ENCODE results near the gene ACBD4. TPM values are rescaled to one million over a fixed set of nuclear protein-coding genes. Genes with fewer than 3 reads are reported as not detected.

Gene ACBD4
- total and polyA plus RNA-seq, 2 of the 13 experiments (the other 11 are each of a cell fraction or from before 2014, with no cell fraction given): 16.1 to 26.9 TPM

DNA sequence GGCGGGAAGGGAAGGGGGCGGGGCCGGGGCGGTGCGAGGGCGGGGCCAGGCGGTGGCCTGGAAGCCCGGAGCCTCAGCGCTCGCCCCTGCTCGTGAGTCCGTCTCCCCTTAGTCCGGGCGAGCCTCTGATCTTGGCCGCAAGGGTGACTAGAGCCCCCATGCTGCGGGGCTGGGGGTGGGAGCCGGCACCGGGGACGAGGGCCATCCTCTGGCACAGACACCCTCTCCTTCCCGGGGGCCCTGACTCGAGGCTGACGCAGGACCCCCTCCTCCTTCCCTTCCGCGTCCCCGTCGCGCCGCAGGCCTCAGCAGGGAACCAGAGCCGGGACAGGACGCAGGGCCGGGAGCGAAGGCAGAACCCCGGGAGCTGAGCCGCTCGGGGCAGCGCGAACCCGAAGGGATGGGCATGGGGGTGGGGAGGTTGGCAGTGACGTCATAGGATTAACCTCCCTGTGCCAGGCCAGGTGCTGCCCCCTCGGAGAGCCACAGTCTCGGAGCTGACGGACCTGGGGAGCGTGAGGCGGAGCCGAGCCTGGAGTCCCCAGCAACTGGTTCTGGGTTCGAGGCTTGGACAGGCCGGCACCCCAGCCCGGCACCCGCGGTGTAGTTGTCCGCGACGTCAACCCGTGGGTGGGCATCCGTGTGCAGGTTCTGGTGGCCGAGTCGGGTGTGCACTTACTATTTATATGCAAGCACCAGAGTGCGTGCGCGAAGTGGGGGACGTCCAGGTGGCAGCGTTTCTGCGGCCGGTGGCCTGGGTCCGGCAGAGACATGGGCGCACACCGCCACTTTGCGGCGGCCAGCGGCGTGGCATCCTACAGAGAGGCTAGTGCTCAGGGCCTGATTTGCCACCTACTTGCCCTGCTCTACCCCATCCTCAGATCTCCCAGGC is 2.7 kb upstream of the ACBD4 start (continued):
- TF ChIP-seq, protein P1, sequence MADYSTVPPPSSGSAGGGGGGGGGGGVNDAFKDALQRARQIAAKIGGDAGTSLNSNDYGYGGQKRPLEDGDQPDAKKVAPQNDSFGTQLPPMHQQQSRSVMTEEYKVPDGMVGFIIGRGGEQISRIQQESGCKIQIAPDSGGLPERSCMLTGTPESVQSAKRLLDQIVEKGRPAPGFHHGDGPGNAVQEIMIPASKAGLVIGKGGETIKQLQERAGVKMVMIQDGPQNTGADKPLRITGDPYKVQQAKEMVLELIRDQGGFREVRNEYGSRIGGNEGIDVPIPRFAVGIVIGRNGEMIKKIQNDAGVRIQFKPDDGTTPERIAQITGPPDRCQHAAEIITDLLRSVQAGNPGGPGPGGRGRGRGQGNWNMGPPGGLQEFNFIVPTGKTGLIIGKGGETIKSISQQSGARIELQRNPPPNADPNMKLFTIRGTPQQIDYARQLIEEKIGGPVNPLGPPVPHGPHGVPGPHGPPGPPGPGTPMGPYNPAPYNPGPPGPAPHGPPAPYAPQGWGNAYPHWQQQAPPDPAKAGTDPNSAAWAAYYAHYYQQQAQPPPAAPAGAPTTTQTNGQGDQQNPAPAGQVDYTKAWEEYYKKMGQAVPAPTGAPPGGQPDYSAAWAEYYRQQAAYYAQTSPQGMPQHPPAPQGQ (CRISPR knock-in tag; IDR thresholded peaks at IDR 0.05; ENCODE audit: borderline replicate concordance): no peak
- TF ChIP-seq SNAI1 (CRISPR knock-in tag; IDR thresholded peaks at IDR 0.05; ENCODE audit: borderline replicate concordance) (peak; percentile 61; the same call in 1 of the 2 replicates), WIZ (CRISPR knock-in tag; IDR thresholded peaks at IDR 0.05) (no peak), PCBP2 (optimal IDR thresholded peaks at IDR 0.05; ENCODE audit: low read depth, low read length, poor library complexity, severe bottlenecking) (no peak), ZNF124 (CRISPR knock-in tag; IDR thresholded peaks at IDR 0.05) (no peak), RNF2 (conservative IDR thresholded peaks at IDR 0.05; ENCODE audit: low read depth) (peak; percentile 25; the same call in 1 of the 2 replicates), ZNF205 (CRISPR knock-in tag; IDR thresholded peaks at IDR 0.05) (peak; percentile 54; the same call in 1 of the 2 replicates), RBM39 (IDR thresholded peaks at IDR 0.05; ENCODE audit: low read depth, low read length, poor library complexity, severe bottlenecking) (no peak), ISX (CRISPR knock-in tag; conservative IDR thresholded peaks at IDR 0.05) (no peak)
- TF ChIP-seq, protein P2, sequence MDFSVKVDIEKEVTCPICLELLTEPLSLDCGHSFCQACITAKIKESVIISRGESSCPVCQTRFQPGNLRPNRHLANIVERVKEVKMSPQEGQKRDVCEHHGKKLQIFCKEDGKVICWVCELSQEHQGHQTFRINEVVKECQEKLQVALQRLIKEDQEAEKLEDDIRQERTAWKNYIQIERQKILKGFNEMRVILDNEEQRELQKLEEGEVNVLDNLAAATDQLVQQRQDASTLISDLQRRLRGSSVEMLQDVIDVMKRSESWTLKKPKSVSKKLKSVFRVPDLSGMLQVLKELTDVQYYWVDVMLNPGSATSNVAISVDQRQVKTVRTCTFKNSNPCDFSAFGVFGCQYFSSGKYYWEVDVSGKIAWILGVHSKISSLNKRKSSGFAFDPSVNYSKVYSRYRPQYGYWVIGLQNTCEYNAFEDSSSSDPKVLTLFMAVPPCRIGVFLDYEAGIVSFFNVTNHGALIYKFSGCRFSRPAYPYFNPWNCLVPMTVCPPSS (IDR thresholded peaks at IDR 0.05): no peak
- TF ChIP-seq, protein P3, sequence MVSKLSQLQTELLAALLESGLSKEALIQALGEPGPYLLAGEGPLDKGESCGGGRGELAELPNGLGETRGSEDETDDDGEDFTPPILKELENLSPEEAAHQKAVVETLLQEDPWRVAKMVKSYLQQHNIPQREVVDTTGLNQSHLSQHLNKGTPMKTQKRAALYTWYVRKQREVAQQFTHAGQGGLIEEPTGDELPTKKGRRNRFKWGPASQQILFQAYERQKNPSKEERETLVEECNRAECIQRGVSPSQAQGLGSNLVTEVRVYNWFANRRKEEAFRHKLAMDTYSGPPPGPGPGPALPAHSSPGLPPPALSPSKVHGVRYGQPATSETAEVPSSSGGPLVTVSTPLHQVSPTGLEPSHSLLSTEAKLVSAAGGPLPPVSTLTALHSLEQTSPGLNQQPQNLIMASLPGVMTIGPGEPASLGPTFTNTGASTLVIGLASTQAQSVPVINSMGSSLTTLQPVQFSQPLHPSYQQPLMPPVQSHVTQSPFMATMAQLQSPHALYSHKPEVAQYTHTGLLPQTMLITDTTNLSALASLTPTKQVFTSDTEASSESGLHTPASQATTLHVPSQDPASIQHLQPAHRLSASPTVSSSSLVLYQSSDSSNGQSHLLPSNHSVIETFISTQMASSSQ (IDR thresholded peaks at IDR 0.05; ENCODE audit: low read depth): no peak
- TF ChIP-seq, protein P3 (CRISPR knock-in tag; IDR thresholded peaks at IDR 0.05; ENCODE audit: borderline replicate concordance): peak; percentile 44; the same call in 1 of the 2 replicates
- TF ChIP-seq, protein P4, sequence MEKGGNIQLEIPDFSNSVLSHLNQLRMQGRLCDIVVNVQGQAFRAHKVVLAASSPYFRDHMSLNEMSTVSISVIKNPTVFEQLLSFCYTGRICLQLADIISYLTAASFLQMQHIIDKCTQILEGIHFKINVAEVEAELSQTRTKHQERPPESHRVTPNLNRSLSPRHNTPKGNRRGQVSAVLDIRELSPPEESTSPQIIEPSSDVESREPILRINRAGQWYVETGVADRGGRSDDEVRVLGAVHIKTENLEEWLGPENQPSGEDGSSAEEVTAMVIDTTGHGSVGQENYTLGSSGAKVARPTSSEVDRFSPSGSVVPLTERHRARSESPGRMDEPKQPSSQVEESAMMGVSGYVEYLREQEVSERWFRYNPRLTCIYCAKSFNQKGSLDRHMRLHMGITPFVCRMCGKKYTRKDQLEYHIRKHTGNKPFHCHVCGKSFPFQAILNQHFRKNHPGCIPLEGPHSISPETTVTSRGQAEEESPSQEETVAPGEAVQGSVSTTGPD (CRISPR knock-in tag; IDR thresholded peaks at IDR 0.05): no peak
- TF ChIP-seq, protein P5, sequence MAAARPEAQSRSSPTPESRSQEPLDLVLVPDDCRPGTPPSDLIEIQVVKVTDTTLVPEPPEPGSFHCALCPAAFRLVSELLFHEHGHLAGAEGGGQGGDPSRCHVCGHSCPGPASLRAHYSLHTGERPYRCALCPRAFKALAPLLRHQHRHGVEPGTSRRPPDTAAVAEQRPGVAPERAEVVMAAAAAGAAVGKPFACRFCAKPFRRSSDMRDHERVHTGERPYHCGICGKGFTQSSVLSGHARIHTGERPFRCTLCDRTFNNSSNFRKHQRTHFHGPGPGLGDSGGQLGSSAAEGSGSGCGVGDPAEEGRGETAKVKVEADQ (CRISPR knock-in tag; IDR thresholded peaks at IDR 0.05; ENCODE audit: borderline replicate concordance): no peak
- TF ChIP-seq, protein P6, sequence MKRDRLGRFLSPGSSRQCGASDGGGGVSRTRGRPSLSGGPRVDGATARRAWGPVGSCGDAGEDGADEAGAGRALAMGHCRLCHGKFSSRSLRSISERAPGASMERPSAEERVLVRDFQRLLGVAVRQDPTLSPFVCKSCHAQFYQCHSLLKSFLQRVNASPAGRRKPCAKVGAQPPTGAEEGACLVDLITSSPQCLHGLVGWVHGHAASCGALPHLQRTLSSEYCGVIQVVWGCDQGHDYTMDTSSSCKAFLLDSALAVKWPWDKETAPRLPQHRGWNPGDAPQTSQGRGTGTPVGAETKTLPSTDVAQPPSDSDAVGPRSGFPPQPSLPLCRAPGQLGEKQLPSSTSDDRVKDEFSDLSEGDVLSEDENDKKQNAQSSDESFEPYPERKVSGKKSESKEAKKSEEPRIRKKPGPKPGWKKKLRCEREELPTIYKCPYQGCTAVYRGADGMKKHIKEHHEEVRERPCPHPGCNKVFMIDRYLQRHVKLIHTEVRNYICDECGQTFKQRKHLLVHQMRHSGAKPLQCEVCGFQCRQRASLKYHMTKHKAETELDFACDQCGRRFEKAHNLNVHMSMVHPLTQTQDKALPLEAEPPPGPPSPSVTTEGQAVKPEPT (CRISPR knock-in tag; IDR thresholded peaks at IDR 0.05; ENCODE audit: low read depth): peak; percentile 89; the same call in 1 of the 2 replicates
